WTC11 (cell line): Measurements from ENCODE around the gene CTXN1. TPM values are rescaled to one million over a fixed set of nuclear protein-coding genes. Genes with fewer than 3 reads are reported as not detected.

Source experiments
- ATAC-seq: fragments of 200-7000 bp; cut with Tn5 transposase; 2 replicates; pipeline ENCODE4 v1.10.0; 2021; ENCODE audit warnings: mild to moderate bottlenecking, moderate library complexity
- CTCF ChIA-PET: fragments of 300-600 bp; sonication (Branson Sonifier 250); formaldehyde crosslinking; loops from one replicate; lab custom pipeline; 2021; ENCODE audit warnings: antibody characterized with exemption; lab: Charles Lee
- POLR2A ChIA-PET: fragments of 350-600 bp; sonication (Branson Sonifier 250); formaldehyde crosslinking; loops from one replicate; lab custom pipeline; 2021; ENCODE audit warnings: antibody characterized with exemption; lab: Charles Lee
- DNase-seq: peaks from one replicate; pipeline ENCODE4 v3.0.0; 2021; ENCODE audit warnings: low spot score
- H3K27ac Mint-ChIP-seq: 2 replicates; pipeline ENCODE4 v1.8.0; 2021; ENCODE audit warnings: mixed read lengths
- H3K27me3 Mint-ChIP-seq: 2 replicates; pipeline ENCODE4 v1.8.0; 2021; ENCODE audit warnings: low read depth, mild to moderate bottlenecking, moderate library complexity, mixed read lengths
- H3K36me3 Mint-ChIP-seq: 2 replicates; pipeline ENCODE4 v1.8.0; 2021; ENCODE audit warnings: mixed read lengths
- H3K4me1 Mint-ChIP-seq: 2 replicates; pipeline ENCODE4 v1.8.0; 2022; ENCODE audit warnings: mixed read lengths
- H3K4me3 Mint-ChIP-seq: 2 replicates; pipeline ENCODE4 v1.8.0; 2021; ENCODE audit warnings: mild to moderate bottlenecking, moderate library complexity, mixed read lengths
- H3K9me3 Mint-ChIP-seq: 2 replicates; pipeline ENCODE4 v1.8.0; 2021; ENCODE audit warnings: mixed read lengths
- ATF6 ChIP-seq: sonication (generic); formaldehyde crosslinking; IDR thresholded peaks from 2 replicates; pipeline ENCODE4 v1.8.1; 2023; ENCODE audit warnings: mild to moderate bottlenecking, missing genetic modification reagents
- CTCF ChIP-seq: fragments of 200-600 bp; IDR thresholded peaks from 2 replicates; pipeline ENCODE4 v1.8.0; 2022; ENCODE audit warnings: antibody characterized with exemption
- EMX1 ChIP-seq: fragments of 250-450 bp; sonication (Bioruptor Pico); IDR thresholded peaks from 2 replicates; pipeline ENCODE4 v1.8.0; 2021; ENCODE audit warnings: mild to moderate bottlenecking
- ETV6 ChIP-seq: sonication (generic); formaldehyde crosslinking; IDR thresholded peaks from 2 replicates; pipeline ENCODE4 v1.8.1; 2022; ENCODE audit warnings: mild to moderate bottlenecking, missing genetic modification reagents
- FOXK1 ChIP-seq: sonication (generic); formaldehyde crosslinking; IDR thresholded peaks from 2 replicates; pipeline ENCODE4 v1.8.0; 2022; ENCODE audit warnings: mild to moderate bottlenecking, moderate library complexity, missing genetic modification reagents
- FOXP1 ChIP-seq: sonication (generic); formaldehyde crosslinking; IDR thresholded peaks from 2 replicates; pipeline ENCODE4 v1.8.0; 2022; ENCODE audit warnings: missing genetic modification reagents, mild to moderate bottlenecking, moderate library complexity, borderline replicate concordance
- FOXP4 ChIP-seq: sonication (generic); formaldehyde crosslinking; IDR thresholded peaks from 2 replicates; pipeline ENCODE4 v1.8.0; 2022; ENCODE audit warnings: mild to moderate bottlenecking, missing genetic modification reagents
- GABPB1 ChIP-seq: sonication (generic); formaldehyde crosslinking; IDR thresholded peaks from 2 replicates; pipeline ENCODE4 v1.8.1; 2023; ENCODE audit warnings: mild to moderate bottlenecking, missing genetic modification reagents
- GRHL2 ChIP-seq: fragments of 250-450 bp; sonication (Bioruptor Pico); IDR thresholded peaks from 2 replicates; pipeline ENCODE4 v1.8.0; 2022; ENCODE audit warnings: mild to moderate bottlenecking, moderate library complexity; ENCODE audit not compliant: insufficient replicate concordance, severe bottlenecking
- IRF2 ChIP-seq: sonication (generic); formaldehyde crosslinking; IDR thresholded peaks from 2 replicates; pipeline ENCODE4 v1.8.0; 2022; ENCODE audit warnings: low read depth, missing genetic modification reagents, borderline replicate concordance
- JUN ChIP-seq: sonication (generic); formaldehyde crosslinking; IDR thresholded peaks from 2 replicates; pipeline ENCODE4 v1.8.0; 2023; ENCODE audit warnings: mild to moderate bottlenecking, missing genetic modification reagents
- KAT7 ChIP-seq: sonication (generic); formaldehyde crosslinking; IDR thresholded peaks from 2 replicates; pipeline ENCODE4 v1.8.1; 2023; ENCODE audit warnings: missing genetic modification reagents, mild to moderate bottlenecking, borderline replicate concordance
- MLX ChIP-seq: sonication (generic); formaldehyde crosslinking; IDR thresholded peaks from 2 replicates; pipeline ENCODE4 v1.8.1; 2023; ENCODE audit warnings: mild to moderate bottlenecking, missing genetic modification reagents, moderate library complexity
- NFYB ChIP-seq: sonication (generic); formaldehyde crosslinking; conservative IDR thresholded peaks from 2 replicates; pipeline ENCODE4 v1.8.0; 2022; ENCODE audit warnings: low read depth, missing genetic modification reagents
- OVOL2 ChIP-seq: fragments of 250-450 bp; sonication (Bioruptor Pico); IDR thresholded peaks from 2 replicates; pipeline ENCODE4 v1.9.0; 2021; ENCODE audit warnings: mild to moderate bottlenecking, borderline replicate concordance
- TEAD1 ChIP-seq: sonication (generic); formaldehyde crosslinking; IDR thresholded peaks from 2 replicates; pipeline ENCODE4 v1.8.0; 2022; ENCODE audit warnings: mild to moderate bottlenecking, missing genetic modification reagents
- TP53 ChIP-seq: sonication (generic); formaldehyde crosslinking; IDR thresholded peaks from 2 replicates; pipeline ENCODE4 v1.8.1; 2023; ENCODE audit warnings: mild to moderate bottlenecking, missing genetic modification reagents
- USF1 ChIP-seq: sonication (generic); formaldehyde crosslinking; IDR thresholded peaks from 2 replicates; pipeline ENCODE4 v1.8.0; 2022; ENCODE audit warnings: mild to moderate bottlenecking, missing genetic modification reagents
- USF2 ChIP-seq: sonication (generic); formaldehyde crosslinking; IDR thresholded peaks from 2 replicates; pipeline ENCODE4 v1.8.1; 2023; ENCODE audit warnings: mild to moderate bottlenecking, missing genetic modification reagents, moderate library complexity
- ZMAT4 ChIP-seq: fragments of 250-450 bp; sonication (Bioruptor Pico); IDR thresholded peaks from 2 replicates; pipeline ENCODE4 v1.9.0; 2021; ENCODE audit warnings: mild to moderate bottlenecking
- ZNF121 ChIP-seq: sonication (generic); formaldehyde crosslinking; IDR thresholded peaks from 2 replicates; pipeline ENCODE4 v1.8.0; 2023; ENCODE audit warnings: missing genetic modification reagents
- ZNF138 ChIP-seq: sonication (generic); formaldehyde crosslinking; conservative IDR thresholded peaks from 2 replicates; pipeline ENCODE4 v1.8.1; 2022; ENCODE audit warnings: mild to moderate bottlenecking, moderate library complexity, missing genetic modification reagents
- ZNF416 ChIP-seq: fragments of 250-450 bp; sonication (Bioruptor Pico); IDR thresholded peaks from 2 replicates; pipeline ENCODE4 v1.9.0; 2021; ENCODE audit warnings: mild to moderate bottlenecking, inconsistent platforms
- ZNF423 ChIP-seq: fragments of 250-450 bp; sonication (Bioruptor Pico); IDR thresholded peaks from 2 replicates; pipeline ENCODE4 v2.1.2; 2022; ENCODE audit warnings: mild to moderate bottlenecking, moderate library complexity
- ZNF512 ChIP-seq: sonication (generic); formaldehyde crosslinking; IDR thresholded peaks from 2 replicates; pipeline ENCODE4 v1.8.1; 2022; ENCODE audit warnings: missing genetic modification reagents, borderline replicate concordance
- total RNA-seq: library from RNA; stranded (reverse); gene quantifications from 3 replicates; pipeline ENCODE4 v1.2.3, GENCODE V29; 2021

CTXN1 gene
- total RNA-seq, 1 experiment from 2014 or later: 48.2 TPM

- Mint-ChIP-seq H3K9me3 (no peaks in the 10 kb centered on the region), H3K4me3 (no peak overlapping the region), H3K36me3 (peaks cover 51% of the 10 kb centered on the region), H3K27me3 (no peaks in the 10 kb centered on the region), H3K4me1 (peaks cover 24% of the 10 kb centered on the region), H3K27ac (peak overlapping the region; percentile 80)
- ChIA-PET POLR2A (interaction anchor here (0.5 to 1.1 kb wide), 4 partner anchors 19 to 35 kb away, joined by 3 to 7 read pairs (median 3); partner anchors contain the start of gene TIMM44), CTCF (interaction anchor here (0.5 to 5.1 kb wide), 41 partner anchors 9 to 610 kb away, joined by 3 to 90 read pairs (median 4); partner anchors contain the start of genes MARCHF2, SNAPC2 and TIMM44)
- TF ChIP-seq ATF6 (no peak), CTCF (peak; percentile 76), ETV6 (CRISPR knock-in tag) (no peak), ZNF138 (CRISPR knock-in tag) (no peak), FOXP4 (no peak), JUN (no peak), NFYB (CRISPR knock-in tag) (no peak), ZMAT4 (CRISPR knock-in tag) (no peak), ZNF512 (CRISPR knock-in tag) (no peak), TP53 (CRISPR knock-in tag) (no peak), KAT7 (CRISPR knock-in tag) (no peak), MLX (CRISPR knock-in tag) (no peak), ZNF121 (CRISPR knock-in tag) (0 out of 2 replicates have a peak, but pooled peaks have one; percentile 51)
- ATAC-seq: peak; percentile 81
- DNase-seq: peak; percentile 85
Measured at GRCh38 chr19:7970716-7971448, 44.9 kb upstream of the CTXN1 start.

GRCh38 chr19:7969555-7969939 lies 43.6 kb upstream of the CTXN1 start:
- H3K27ac Mint-ChIP-seq: peak overlapping the region; percentile 91
- POLR2A ChIA-PET: interaction anchor here (0.6 to 1.1 kb wide), 2 partner anchors 26 to 98 kb away, joined by 3 to 6 read pairs; partner anchors contain the start of gene TIMM44
- no peaks in the 10 kb centered on the region for H3K27me3 Mint-ChIP-seq
- no peaks in the 10 kb centered on the region for H3K9me3 Mint-ChIP-seq
- DNase-seq: peak; percentile 65
- peaks cover 24% of the 10 kb centered on the region for H3K4me1 Mint-ChIP-seq
- H3K4me3 Mint-ChIP-seq: peak overlapping the region; percentile 24; the same call in 1 of the 2 replicates
- peak; percentile 77 for ATAC-seq
- H3K36me3 Mint-ChIP-seq: peaks cover 58% of the 10 kb centered on the region
- CTCF ChIA-PET: interaction anchor here (0.6 to 5.1 kb wide), 13 partner anchors 9 to 444 kb away, joined by 3 to 90 read pairs (median 12); partner anchors contain the start of genes MARCHF2 and TIMM44
- TF ChIP-seq USF2 (CRISPR knock-in tag): peak; percentile 74
- TF ChIP-seq GRHL2 (CRISPR knock-in tag): no peak
- TF ChIP-seq TEAD1 (CRISPR knock-in tag): no peak
- TF ChIP-seq KAT7 (CRISPR knock-in tag): no peak
- peak; percentile 38; the same call in 1 of the 2 replicates for TF ChIP-seq FOXK1 (CRISPR knock-in tag)
- no peak for TF ChIP-seq GABPB1 (CRISPR knock-in tag)
- no peak for TF ChIP-seq EMX1
- TF ChIP-seq USF1: peak; percentile 75; the same call in 1 of the 2 replicates
- no peak for TF ChIP-seq ZNF416 (CRISPR knock-in tag)
- no peak for TF ChIP-seq IRF2 (CRISPR knock-in tag)
- TF ChIP-seq FOXP1 (CRISPR knock-in tag): no peak
- TF ChIP-seq ZNF423 (CRISPR knock-in tag): no peak
- TF ChIP-seq OVOL2 (CRISPR knock-in tag): no peak
